Liver (tissue), 3 donors: ENCODE measurements around the gene CEP350.
A peak's percentile ranks its signal among the peaks of the same experiment; 100 is the strongest.

ENCODE experiments used
- ATF3 ChIP-seq: IDR thresholded peaks from 2 replicates; pipeline ENCODE4 v1.6.1; 2016; ENCODE audit warnings: antibody characterized with exemption
- CTCF ChIP-seq: fragments of 150-350 bp; IDR thresholded peaks from 2 replicates; pipeline ENCODE4 v1.5.1; 2017; ENCODE audit warnings: improper control_type of control experiment, low read depth, low read length; ENCODE audit not compliant: missing input control
- EGR1 ChIP-seq, 2 donors: IDR thresholded peaks; 2 replicates each; pipeline ENCODE4 v1.6.1; 2016 to 2018; ENCODE audit warnings: antibody characterized with exemption in 2 of 2, low read depth in 2 of 2
- FOXA2 ChIP-seq: IDR thresholded peaks from 2 replicates; pipeline ENCODE4 v1.6.1; 2016; ENCODE audit warnings: antibody characterized with exemption
- HNF4A ChIP-seq, 2 donors: conservative IDR thresholded peaks; 2 replicates each; pipeline ENCODE4 v1.6.1; 2016; ENCODE audit warnings: antibody characterized with exemption in 2 of 2, mild to moderate bottlenecking in 2 of 2
- MAX ChIP-seq: IDR thresholded peaks from 2 replicates; pipeline ENCODE4 v1.6.1; 2016; ENCODE audit warnings: antibody characterized with exemption
- RAD21 ChIP-seq, 2 donors: IDR thresholded peaks; 2 replicates each; pipeline ENCODE4 v1.6.1; 2016; ENCODE audit warnings: antibody characterized with exemption in 2 of 2, mild to moderate bottlenecking in 2 of 2
- RXRA ChIP-seq, 2 donors: IDR thresholded peaks; 2 replicates each; pipeline ENCODE4 v1.6.1; 2017 to 2018; ENCODE audit warnings: antibody characterized with exemption in 2 of 2, mild to moderate bottlenecking in 1 of 2
- TAF1 ChIP-seq: conservative IDR thresholded peaks from 2 replicates; pipeline ENCODE4 v1.6.1; 2016; ENCODE audit warnings: antibody characterized with exemption, mild to moderate bottlenecking
- YY1 ChIP-seq: IDR thresholded peaks from 2 replicates; pipeline ENCODE4 v1.6.1; 2016; ENCODE audit warnings: antibody characterized with exemption, mild to moderate bottlenecking
- donor health status: healthy.
- donor health status: healthy.

DNA sequence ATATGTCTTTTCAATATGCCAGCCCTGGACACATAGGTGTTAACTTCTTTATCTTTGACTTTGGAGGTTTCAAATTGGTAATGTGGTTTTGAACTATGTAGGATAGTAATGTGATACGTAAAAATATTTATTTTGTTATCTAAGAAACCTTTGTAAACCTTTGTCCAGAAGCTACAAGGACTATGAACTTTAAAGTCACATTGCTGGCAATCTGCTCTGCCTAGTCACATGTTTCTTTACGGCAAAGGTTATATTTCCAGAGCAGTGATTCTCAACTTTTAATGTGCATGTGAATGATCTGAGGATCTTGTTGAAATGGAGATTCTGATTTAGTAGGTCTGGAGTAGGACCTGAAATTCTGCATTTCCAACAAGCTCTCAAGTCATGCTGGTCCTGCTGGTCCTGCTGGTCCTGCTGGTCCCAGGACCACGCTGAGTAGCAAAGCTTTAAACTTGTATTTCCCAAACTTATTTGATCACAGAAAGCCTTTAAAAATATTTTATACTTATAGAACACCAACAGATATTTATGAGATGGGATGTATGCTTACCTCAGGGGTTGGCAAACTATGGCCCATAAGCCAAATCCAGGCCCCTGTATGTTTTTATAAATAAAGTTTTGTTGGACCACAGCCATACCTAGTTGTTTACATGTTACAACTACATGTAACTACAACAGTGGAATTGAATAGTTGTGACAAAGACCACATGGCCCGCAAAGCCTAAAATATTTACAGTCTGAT, 142.1 kb downstream of the CEP350 start:
- no peak for TF ChIP-seq MAX
- peak in 1 of 2 donors; percentile 46 for TF ChIP-seq RXRA (IDR thresholded peaks at IDR 0.05)
- TF ChIP-seq CTCF: no peak
- TF ChIP-seq RAD21 (IDR thresholded peaks at IDR 0.05): no peak
- no peak for TF ChIP-seq TAF1
- TF ChIP-seq ATF3: no peak
- TF ChIP-seq FOXA2: no peak
- TF ChIP-seq EGR1 (IDR thresholded peaks at IDR 0.05; ENCODE audit: low read depth in 2 of 2): no peak
- no peak for TF ChIP-seq YY1
- peak; percentile 66 to 82 for TF ChIP-seq HNF4A (conservative IDR thresholded peaks at IDR 0.05)
